Right lobe of liver (tissue), 4 donors: ENCODE measurements around the gene CBX7.

Source experiments
- POLR2A ChIP-seq: fragments of 450-650 bp; IDR thresholded peaks from one replicate; pipeline ENCODE4 v1.6.1; 2017; ENCODE audit warnings: antibody characterized with exemption, mild to moderate bottlenecking
- TF ChIP-seq, protein P1 (sequence below), 4 donors: fragments of 200-600 bp in 3 of 4; fragments of 450-650 bp in 1 of 4; IDR thresholded peaks; one replicate each; pipeline versions ENCODE4 v1.5.1 to v1.8.0; 2016 to 2022; ENCODE audit warnings: antibody characterized with exemption in 4 of 4, mild to moderate bottlenecking in 2 of 4
- donor health status: DM: no; HTN: no; CAD: no.
- donor health status: DM: no; HTN: no; CAD: no.
- donor health status: DM: no; HTN: yes; CAD: no.

DNA sequence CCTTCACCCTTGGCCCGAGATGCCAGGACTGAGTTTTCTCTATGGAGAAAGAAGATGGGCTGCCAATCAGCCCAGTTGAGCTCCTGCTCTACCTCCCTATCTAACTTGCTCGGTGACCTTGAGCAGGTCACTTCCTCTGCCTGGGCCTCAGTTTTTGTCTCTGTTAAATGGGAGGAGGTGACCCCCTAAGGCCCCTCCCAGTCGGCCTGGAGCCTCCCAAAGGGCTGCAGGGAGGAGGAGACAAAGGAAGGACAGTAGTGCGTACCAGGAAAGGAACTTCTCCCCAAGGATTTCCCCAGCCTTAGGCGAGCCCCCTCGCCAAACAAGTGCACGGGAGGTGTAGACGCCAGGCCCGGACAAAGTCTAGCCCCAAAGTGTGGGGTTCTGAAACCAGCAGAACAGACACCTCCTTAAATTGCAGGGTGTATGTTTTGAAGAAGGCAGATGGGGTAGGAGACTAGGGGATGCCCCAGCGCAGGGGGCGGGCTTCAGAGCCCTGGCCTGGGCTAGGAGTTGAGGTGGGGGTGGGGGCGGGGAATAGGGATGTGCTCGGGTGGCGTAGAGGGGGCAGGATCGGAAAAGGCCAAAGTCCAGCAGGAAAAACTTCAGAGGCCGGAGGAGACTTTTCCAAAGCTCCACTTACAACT is 1.0 kb downstream of the CBX7 start:
- TF ChIP-seq, protein P1, sequence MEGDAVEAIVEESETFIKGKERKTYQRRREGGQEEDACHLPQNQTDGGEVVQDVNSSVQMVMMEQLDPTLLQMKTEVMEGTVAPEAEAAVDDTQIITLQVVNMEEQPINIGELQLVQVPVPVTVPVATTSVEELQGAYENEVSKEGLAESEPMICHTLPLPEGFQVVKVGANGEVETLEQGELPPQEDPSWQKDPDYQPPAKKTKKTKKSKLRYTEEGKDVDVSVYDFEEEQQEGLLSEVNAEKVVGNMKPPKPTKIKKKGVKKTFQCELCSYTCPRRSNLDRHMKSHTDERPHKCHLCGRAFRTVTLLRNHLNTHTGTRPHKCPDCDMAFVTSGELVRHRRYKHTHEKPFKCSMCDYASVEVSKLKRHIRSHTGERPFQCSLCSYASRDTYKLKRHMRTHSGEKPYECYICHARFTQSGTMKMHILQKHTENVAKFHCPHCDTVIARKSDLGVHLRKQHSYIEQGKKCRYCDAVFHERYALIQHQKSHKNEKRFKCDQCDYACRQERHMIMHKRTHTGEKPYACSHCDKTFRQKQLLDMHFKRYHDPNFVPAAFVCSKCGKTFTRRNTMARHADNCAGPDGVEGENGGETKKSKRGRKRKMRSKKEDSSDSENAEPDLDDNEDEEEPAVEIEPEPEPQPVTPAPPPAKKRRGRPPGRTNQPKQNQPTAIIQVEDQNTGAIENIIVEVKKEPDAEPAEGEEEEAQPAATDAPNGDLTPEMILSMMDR (IDR thresholded peaks at IDR 0.05), result no peak
- no peak for TF ChIP-seq POLR2A
